ENCODE data around the gene TAF11.
"Not testable (repeated sequence)": the region's sequence is repeated elsewhere in the genome, so short reads cannot be mapped to it uniquely, and the experiment has no call there.

The TAF11 gene

GRCh38 chr6:34860776-34861175 is 27.1 kb downstream of the TAF11 start:
- no peak for DNase-seq

- DNase-seq: no peak
Observed at GRCh38 chr6:34859951-34860350, 27.9 kb downstream of the TAF11 start.

DNA sequence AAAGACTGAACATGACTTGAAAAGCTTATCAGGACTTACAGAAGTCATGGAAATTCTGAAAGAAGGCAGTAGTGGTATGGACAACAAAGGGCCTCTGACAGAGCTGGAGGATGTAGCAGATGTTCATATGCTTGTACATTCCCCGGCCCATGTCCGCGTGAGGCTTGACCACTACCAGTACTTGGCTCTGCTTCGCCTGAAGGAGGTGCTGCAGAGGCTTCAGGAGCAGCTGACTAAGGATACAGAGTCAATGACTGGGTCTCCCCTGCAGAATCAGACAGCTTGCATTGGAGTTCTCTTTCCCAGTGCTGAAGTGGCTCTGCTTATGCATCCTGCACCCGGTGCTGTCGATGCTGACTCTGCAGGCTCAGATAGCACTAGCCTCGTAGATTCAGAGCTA is 29.2 kb downstream of the TAF11 start:
- no peak for DNase-seq

DNA sequence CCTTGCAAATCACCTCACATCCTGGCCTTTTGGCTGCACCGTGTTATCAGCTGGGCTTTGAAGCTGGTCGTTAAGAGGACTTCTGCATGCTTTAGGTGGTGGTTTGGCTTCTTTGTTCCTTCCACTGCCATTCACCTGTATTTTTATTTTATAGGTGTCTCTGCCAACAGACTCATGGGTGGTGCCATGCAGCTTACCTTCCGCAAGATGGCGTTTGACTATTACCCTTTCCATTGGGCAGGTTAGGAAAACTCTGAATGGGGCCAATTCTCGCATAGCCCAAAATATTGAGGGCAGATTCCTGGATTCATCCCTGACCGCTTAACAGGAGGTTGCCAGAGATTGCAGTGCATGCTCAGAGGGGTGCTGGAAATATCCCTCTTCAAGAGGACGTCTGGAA is 32.4 kb downstream of the TAF11 start:
- DNase-seq: no peak

- DNase-seq: no peak
Observed at GRCh38 chr6:34852406-34853085, 35.3 kb downstream of the TAF11 start.

DNA sequence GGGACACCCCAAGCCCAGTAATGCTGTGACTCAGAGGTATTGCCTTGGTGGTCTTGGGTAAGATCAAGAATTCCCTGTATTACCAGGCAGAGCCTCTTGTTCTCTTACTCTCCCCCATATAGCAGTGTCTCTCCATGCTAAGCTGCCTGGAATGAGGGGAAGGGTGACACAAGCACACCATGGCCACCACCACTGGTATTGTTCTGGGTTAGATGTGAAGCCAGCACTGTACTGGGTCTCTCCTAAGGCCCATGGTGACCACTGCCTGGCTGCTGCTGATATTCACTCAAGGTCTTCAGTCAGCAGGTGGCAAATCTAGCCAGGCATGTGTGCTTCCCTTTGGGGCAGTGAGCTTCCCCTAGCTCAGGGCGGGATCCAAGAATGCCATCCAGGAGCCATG is 36.5 kb downstream of the TAF11 start:
- no peak for DNase-seq

GRCh38 chr6:34849066-34849465 is 38.8 kb downstream of the TAF11 start:
- DNase-seq: not testable (repeated sequence)

DNA sequence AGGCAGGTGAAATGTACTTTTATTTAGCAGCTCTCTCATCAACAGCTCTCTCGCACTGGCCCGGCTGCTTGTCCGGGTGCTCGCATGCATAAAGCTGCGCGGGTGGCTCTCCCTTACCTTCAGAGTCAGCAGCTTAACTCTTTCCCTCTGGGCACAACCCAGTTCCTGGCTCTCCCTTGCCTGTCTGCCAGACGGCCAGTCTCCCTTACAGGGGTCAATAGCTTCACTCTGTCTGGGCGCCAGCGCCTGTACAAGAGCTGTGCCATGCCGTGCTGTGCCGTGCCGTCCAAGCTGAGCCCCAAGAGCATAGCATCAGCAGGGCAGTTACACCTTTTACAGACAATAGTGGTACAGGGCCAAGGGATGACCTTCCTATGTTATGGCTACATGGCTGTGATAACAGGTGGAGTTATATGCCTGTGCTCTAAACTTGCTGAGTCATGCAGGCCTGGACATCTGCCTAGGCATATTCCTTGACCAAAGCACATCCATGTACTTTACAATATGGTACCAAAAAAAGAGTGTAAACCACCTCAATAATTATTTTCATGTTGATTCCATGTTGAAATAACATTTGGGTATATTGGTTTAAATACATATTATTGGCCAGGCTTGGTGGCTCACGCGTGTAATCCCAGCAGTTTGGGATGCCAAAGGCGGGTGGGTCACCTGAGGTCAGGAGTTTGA is 48.0 kb downstream of the TAF11 start:
- DNase-seq: no peak

DNA sequence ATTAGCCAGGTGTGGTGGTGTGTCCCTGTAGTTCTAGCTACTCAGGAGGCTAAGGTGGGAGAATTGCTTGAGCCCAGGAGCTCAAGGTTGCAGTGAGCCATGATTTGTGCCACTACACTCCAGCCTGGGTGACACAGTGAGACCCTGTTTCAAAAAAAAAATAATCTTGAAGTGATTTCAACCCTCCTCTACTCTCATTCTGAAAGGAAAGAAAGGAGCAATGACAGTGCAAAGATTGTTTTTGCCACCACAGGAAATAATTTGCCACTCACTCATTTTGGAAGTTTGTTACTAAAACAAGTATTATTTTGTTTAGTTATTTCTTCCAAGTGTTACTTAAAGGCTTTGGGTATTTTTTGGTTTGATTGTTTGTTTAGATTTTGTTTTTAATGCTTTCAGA is 50.3 kb downstream of the TAF11 start:
- DNase-seq: no peak

DNA sequence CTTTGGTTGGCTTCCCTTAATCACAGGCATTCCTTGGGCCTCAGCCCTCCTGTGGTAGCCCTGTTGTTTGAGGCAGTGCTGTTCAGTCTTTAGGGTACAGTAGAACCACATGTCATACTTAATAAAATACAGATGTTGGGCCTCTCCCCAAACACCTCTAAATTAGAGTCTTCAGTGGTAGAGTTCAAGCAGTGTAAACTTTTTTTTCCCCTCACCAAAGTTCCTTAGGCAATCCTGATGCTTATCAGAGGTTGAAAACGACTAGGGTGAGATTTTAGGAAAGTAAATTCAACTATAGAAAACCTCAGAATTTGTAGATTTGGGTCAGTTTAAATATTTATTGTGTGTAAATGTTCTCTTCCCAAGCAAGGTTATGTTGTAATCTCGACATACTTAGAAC is 51.4 kb downstream of the TAF11 start:
- DNase-seq: no peak

DNA sequence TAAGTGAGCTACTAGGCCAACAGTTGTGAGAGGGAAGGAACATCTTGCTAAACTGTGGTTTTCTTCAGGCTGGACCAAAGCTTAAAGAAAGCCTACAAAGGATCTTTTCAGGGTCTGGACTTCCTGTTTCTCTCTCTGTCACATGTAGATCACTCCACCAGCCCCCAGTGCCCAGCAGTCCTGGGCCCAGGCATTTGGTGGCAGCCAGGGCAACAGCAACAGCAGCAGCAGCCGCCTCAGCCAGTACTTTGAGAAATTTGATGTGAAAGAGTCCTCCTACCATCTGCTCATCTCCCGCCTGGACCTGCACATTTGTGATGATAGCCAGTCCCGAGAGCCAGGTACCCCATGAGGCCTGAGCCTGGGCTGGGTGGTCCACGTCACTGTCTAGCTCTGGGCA is 51.8 kb downstream of the TAF11 start:
- DNase-seq: no peak

DNA sequence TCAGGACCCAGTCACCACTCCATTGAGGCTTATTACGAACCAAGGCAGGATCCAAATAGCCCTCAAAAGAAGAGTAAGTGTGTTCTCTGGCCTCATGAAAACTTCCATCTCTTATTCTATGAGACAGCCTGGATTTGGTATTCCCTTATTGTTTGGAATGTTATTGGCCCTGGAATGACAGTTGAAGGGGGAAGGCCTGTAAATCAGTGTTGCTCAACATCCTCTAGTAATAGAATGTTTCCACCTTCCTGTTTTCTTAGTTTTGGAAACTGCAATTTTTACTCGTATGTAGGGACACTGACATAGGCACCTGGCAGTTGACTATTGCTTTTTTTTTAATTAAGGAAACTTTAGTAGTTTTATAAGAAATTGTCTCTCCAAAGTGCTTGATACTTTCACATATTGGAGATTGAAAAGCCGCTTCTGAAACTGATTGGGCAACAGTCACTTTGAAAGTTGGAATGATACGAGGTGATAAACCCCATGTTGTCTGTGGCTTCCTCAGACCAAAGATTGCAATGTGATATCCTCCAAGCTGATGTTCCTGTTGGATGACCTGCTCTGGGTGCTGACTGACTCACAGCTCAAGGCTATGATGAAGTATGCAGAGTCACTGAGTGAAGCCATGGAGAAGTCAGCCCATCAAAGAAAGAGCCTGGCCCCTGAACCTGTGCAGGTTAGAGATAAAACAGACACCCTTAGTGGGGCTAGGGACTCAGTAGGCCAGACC is 52.9 kb downstream of the TAF11 start:
- no peak for DNase-seq

GRCh38 chr6:34832942-34833341 is 54.9 kb downstream of the TAF11 start:
- no peak for DNase-seq

DNA sequence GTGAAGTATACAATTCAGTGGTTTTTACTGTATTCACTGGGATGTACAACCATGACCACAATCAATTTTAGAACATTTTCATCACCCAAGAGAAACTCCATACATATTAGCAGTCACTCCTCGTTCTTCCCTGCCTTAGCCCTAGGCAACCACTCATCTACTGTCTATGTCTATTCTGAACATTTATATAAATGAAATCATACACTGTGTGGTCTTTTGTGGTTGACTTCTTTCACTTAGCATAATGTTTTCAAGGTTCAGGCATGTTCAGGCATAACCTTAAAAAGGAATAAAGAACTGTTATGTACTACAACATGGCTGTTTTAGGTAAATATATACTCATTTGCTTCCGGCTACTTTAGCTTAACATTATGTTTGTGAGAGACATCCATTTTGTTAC is 58.7 kb downstream of the TAF11 start:
- no peak for DNase-seq

Data from DMS153 (cell line).